Fibroblast of lung (primary cell): Measurements from ENCODE around the gene NT5DC4.

ENCODE experiments used
- CTCF ChIP-seq, 2 donors: IDR thresholded peaks in 1 of 2; conservative IDR thresholded peaks in 1 of 2; 1 replicate in 1 of 2; 2 replicates in 1 of 2; pipeline ENCODE4 v1.5.1; 2011 to 2012; ENCODE audit warnings: low read length in 2 of 2, control low read depth in 1 of 2, inconsistent platforms in 1 of 2, low read depth in 1 of 2, mild to moderate bottlenecking in 1 of 2
- EZH2 ChIP-seq: IDR thresholded peaks from 2 replicates; pipeline ENCODE4 v1.5.1; 2012; ENCODE audit warnings: low read length, control low read depth, mild to moderate bottlenecking; ENCODE audit errors: missing control alignments

DNA sequence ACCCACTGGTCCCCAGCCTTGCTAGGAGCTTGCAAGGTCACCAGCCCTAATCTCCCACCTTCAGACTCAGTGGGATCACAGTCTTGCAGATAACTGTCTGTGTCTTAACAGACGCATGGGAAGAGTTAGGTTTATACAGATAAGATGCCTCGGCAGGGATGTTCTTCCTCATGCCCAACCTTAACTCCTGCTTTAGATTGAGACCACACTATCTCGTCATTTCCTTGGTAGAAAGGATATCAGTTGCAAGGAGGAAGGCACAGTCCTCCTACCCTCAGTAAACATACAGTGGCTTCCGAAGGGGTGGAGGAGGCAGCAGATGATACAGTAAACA lies 7.2 kb downstream of the NT5DC4 start:
- TF ChIP-seq CTCF (conservative IDR thresholded peaks at IDR 0.05 in 1 of 2, IDR thresholded peaks at IDR 0.05 in 1 of 2; ENCODE audit: low read depth in 1 of 2, low read length in 2 of 2), result no peak
- TF ChIP-seq EZH2, result no peak
